HEK293T (cell line): Measurements from ENCODE around the gene RYR3.

Source experiments
- ARNT ChIP-seq: fragments of 450-650 bp; IDR thresholded peaks from 2 replicates; pipeline ENCODE4 v1.6.1; 2017; ENCODE audit warnings: mild to moderate bottlenecking
- BHLHE40 ChIP-seq: fragments of 450-650 bp; IDR thresholded peaks from 2 replicates; pipeline ENCODE4 v1.6.1; 2016; ENCODE audit warnings: mild to moderate bottlenecking, moderate library complexity, borderline replicate concordance
- ELF4 ChIP-seq: fragments of 450-650 bp; IDR thresholded peaks from 2 replicates; pipeline ENCODE4 v1.6.1; 2017; ENCODE audit warnings: antibody characterized with exemption
- FOXA1 ChIP-seq: fragments of 450-650 bp; IDR thresholded peaks from 2 replicates; pipeline ENCODE4 v1.6.1; 2016; ENCODE audit warnings: mild to moderate bottlenecking
- FOXK2 ChIP-seq: fragments of 450-650 bp; IDR thresholded peaks from 2 replicates; pipeline ENCODE4 v1.6.1; 2016; ENCODE audit warnings: mild to moderate bottlenecking
- HDGF ChIP-seq: fragments of 450-650 bp; IDR thresholded peaks from 2 replicates; pipeline ENCODE4 v1.6.1; 2017; ENCODE audit warnings: antibody characterized with exemption, borderline replicate concordance
- NFRKB ChIP-seq: fragments of 450-650 bp; IDR thresholded peaks from 2 replicates; pipeline ENCODE4 v1.6.1; 2016; ENCODE audit warnings: mild to moderate bottlenecking, moderate library complexity
- SP1 ChIP-seq: fragments of 450-650 bp; IDR thresholded peaks from 2 replicates; pipeline ENCODE4 v1.6.1; 2017
- SUZ12 ChIP-seq: fragments of 450-650 bp; IDR thresholded peaks from 2 replicates; pipeline ENCODE4 v1.6.1; 2016; ENCODE audit warnings: mild to moderate bottlenecking

- TF ChIP-seq SP1 (no peak), NFRKB (no peak), ARNT (no peak), ELF4 (no peak), SUZ12 (no peak), FOXA1 (no peak), BHLHE40 (no peak), HDGF (no peak), FOXK2 (no peak)
Measured at GRCh38 chr15:33655488-33655887, 344.7 kb downstream of the RYR3 start.
